AG08395 (cell line): ENCODE measurements around the gene FSIP1.

Source experiments
- DNase-seq: peaks from one replicate; pipeline ENCODE4 v3.0.0; 2012; ENCODE audit warnings: mixed read lengths, low spot score

FSIP1 gene

DNA sequence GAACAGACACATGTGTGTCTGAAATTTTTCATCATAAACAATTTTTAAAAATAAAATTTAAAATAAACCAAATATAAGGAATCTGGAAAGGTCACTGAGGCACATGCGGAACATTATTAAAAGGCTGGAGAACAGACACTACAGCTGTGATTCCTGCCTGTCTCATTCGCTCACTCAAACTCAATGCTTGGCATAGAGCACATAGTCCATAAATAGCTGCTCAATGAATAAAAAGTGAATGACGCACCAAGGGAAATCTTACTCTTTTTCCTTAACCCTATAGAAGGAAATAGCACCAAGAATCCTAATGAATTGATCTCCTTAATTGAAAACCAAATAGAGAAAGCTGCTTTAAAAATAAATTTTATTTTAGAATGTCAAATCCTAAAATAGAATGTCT, 98.4 kb downstream of the FSIP1 start:
- DNase-seq: no peak

DNA sequence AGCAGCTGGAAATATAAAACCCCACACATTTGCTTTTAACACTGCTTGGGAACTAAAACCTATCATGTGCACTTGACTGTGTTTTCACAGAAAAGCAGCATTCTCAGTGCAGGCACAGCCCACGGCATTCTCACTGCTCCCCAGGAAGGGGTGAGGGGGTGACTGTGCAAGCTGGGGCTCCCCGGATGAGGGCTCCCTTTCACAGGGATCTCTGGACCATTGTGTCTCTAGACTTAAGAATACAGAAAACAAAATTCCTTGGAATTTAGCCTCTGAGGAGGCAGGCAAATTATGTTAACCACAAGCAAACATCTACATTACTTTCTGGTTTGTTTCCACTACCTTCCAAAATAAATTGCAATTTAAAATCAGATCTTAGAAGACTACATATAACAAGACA, 100.3 kb downstream of the FSIP1 start:
- peak; percentile 37 for DNase-seq

DNA sequence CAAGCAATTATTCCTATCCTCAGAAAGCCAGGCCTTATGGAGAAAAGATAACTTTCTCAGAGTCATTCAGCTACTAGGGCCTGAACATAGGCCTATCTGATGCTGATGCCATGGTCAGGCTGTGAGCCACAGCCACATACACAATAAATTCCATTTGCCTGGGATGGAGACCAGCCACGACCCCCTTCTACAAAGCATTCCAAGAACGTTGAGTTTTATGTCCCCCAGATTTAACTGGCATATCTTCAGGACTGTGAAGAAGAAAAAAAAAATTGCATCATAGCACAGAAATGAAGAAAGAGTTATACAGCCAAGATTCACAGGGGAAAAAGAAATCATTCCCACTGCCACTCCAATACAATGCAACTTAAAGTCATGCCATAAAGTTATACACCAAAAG, 101.8 kb downstream of the FSIP1 start:
- peak; percentile 62 for DNase-seq

DNA sequence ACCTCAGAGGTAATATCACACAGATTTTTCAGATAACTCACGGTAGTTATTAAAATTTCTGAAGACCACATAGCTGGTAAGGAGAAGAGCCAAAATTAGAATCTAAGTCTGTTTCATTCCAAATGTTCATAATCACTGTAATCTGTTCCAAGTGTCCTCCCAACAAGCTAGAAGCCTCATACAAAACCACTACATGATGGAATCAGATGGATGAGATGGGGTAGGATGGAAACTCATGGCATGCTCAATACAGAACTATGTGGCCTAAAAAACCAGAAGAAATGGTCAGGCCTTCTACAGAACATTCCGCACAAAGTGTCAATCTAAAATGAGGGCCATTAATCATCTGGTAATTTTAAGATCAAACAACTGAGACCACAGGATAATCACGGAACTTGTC, 110.0 kb downstream of the FSIP1 start:
- DNase-seq: peak; percentile 35

DNA sequence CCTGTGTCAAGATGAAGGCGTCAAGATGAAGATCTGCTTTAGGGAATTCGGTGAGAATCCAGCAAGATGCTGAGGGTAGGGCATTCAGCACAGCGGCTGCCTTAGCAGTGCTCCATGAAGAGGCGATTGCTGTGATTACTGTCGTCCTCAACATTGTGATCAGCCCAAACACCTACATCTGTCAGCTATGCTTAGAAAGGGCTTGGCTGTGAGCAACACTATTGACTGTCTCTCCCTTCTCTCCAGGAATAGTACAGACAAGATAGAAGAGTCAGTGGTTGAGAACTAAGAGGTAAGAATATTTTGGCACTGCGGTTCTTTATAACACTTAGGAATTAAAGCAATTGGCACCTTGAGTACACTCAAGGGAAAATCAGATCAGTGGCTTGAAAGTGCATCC, 110.5 kb downstream of the FSIP1 start:
- DNase-seq: no peak

DNA sequence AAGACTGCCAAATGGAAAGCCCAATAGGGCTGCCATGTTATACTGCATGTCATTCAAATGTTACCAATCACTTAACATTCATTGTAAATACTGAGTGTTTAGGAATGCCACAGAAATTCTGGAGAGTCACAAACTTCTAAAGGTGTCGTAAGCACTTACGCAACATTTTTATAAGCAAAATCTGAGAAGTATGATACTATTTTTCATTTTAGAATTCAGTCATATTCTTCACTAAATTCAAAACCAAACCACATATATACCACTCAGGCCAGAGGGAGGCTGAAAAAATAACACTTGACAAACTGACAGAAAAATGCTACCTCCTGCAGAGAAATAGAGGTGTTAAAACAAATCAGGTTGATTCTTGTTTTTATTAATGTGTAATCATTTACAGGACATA, 112.0 kb downstream of the FSIP1 start:
- DNase-seq: no peak

DNA sequence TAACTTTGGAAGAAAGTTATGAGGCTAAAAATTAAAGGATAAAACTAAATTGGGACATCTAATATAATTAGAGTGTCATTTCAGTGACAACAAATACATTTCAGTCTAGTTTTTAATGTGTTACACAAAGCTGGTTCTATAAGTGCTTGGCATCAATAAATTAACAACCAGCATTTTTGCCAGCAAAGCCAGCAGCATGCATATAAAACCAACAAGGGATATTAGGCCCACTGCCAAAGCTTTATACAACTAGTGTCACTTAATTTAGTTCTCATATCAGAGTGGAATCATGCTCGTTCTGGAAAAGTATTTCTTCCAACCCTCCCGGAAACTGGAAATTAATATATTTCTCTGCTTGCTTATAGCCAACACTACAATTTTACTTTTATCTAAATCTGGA, 113.0 kb downstream of the FSIP1 start:
- DNase-seq: no peak

DNA sequence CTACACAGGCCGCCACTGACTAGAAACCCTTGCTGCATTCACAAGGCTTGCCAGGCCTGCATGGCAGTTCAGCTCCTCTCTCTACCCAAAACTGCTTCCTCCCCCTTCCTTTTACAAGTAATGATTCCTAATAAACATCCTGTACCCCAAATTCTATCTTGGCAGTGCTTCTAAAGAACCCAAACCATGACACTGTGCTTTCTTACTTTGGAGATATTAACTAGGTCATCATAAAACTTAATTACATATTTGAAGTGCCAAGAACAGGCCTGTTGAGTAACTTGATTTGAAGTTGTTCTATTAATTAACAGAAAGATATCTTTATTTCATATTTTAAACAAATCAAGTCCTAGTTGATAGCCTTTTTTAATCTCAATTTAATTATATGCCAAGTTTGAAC, 113.4 kb downstream of the FSIP1 start:
- DNase-seq: no peak

DNA sequence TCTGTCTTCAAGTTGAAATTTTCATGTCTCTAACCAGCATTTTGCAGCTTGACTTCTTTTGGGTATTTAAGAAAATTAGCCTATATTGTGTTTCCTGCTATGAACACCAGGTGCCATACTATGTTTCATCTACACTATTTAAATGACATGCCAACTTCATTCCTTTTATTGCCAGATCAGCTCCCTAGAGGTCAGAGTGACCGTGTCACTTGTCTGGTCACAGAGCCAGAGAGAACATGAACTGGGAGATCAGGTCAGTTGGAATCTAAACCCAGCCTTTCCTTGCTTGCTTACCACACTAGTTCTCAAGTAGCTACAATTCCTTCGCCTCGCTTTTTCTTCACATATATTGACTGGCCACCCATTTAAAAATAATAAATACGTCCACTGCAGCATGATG, 114.2 kb downstream of the FSIP1 start:
- no peak for DNase-seq

DNA sequence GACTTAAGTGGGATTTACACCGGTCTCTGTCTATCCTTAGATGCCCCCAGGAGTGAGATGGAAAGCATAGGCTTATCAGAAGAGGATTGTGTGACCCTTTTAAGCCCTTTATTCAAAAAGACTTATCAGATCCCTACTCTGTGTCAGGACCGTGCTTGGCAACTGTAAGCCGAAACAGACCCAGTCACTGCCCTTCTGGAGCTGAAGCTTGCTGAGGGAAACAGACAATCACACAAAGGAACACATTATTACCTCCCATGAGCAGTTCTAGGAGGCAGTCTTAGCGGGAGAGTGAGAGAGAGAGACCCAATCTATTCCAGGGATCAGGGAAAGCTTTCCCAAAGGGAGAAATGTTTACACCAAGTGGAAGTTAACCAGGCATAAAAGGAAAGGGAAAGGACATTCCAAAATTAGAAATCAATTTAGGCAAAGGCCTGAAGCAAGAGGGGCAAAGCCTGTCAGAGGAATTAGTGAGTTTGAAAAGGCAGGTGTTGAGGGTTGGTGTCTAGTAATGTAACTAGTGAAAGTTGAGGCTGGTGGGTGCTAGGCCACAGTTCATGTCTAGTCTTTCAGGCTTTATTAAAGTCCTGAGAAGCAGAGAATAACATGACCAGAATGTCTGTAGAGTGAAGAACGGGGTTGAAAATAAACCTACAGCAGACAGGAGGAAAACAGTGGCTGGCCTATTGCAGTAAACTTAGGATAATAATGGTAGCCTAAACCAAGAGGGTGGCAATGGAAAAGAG, 115.1 kb downstream of the FSIP1 start:
- DNase-seq: no peak

DNA sequence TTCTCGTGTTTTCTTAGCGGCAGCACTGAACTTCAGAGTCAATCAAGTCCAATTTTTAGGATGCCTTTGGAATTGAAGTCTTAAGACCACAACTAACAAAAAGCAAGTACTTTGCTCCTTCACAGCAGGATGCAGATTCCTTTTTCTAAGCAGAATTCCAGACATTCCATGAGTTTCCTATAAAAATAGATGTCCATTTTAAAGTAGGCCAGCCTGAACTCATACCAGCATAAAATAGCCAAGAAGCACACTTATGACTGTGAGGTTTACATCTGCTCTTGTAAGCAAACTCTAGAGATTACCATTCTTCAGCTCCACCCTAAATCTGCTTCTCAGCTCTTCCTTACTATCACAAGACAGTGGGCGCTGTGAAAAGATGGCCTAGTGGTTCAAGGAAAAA, 116.0 kb downstream of the FSIP1 start:
- peak; percentile 10 for DNase-seq

DNA sequence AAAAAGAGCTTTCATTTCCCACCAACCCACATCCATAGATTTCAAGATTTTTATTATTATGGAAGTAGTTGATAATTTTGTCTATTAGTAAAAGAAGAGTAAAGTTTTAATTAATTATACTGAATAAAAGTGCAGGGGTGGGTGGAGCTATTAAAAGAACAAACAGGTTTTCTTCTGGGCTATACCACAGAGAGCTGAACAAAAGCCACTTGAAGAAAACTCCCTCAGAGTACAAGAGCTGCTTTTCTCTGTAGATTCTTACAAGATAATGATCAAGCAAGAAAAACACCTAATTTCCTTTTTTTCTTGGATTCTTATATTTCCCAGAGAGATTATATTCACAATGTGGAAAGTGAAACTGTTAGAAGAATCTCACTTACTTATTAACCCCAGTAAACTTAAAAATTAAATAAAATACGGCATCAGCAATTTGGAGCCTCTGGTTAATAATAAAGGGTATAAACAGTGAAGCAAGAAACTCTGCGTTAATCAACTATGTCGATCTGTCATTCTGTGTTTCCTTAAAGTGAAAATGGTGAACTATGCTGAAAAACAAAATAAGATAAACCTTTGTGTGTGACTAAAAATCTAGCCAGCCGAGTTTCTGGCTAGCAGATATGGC, 116.9 kb downstream of the FSIP1 start:
- no peak for DNase-seq

DNA sequence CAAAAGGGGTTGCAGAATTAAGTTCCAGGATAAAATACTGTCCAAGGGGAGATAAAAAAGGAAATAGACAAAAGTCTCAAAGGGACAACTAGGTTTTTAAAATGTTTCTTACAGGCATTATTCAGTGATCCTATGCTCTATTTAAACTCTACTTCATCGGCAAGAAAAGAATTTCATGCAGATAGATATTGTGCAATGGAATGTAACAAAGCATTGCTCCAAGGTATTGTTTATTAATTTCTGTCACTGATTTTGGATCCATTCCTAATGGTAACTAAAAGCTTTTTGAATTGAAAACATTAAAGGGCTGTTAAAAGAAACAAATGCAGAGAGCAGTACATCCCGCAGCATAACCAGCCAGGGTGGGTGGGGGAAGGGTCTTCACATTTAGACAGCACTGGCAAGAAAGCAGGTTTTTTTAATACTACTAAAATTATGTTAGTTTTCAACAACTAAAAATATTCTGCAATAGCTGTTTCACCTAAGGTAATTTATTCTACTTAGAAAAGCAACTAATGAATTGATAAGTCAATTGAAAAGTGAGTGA, 118.9 kb downstream of the FSIP1 start:
- DNase-seq: no peak

DNA sequence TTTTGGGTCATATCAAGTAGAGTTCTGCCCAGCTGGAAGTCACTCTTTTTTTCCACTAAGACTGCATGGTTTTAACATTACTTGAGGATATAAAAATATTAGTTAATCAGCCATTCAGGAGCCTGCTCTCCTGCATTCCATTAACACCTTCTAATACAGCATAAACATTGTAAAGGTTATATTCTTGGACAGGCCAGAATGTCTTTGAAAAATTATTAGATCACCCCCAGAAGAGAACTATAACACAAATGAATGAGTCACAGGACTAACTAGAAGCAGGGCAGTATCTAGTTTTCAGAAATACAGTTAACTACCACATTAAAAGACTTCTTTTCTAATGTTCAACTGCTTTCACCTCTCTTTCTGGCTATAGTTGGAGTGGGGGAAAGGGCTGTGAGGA, 120.9 kb downstream of the FSIP1 start:
- peak; percentile 9 for DNase-seq

DNA sequence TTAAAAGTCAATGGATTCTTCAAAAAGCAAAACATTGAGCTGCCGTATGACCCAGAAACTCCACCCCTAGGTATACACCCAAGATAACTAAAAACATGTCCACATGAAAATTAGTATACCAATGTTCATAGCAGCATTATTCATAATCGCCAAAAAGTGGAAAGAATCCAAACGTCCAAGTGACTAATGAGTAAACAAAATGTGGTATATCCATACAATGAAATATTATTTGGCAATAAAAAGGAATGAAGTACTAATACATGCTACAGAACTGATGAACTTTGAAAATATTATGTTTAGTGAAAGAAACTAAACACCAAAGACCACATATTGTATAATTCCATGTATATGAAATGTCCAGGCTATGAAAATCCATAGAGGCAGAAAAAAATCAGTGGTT, 123.9 kb downstream of the FSIP1 start:
- no peak for DNase-seq

DNA sequence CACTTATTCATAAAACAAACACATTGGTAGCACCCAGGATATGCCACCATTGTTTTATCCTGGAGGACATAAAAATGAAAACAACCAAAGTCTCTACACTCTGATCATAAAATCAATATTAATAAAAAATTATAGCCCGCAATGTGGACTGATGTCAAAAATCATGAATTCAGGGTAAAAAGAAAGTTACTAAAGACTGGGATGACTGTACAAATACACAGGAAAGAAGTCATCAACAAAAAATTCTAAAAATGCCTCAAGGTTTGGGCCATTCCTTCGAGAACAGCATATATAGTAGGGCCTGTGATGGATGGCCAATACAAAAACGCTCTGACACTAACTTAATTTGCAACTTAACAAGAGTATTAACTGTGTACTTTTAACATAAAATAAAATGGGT, 125.0 kb downstream of the FSIP1 start:
- peak; percentile 69 for DNase-seq

DNA sequence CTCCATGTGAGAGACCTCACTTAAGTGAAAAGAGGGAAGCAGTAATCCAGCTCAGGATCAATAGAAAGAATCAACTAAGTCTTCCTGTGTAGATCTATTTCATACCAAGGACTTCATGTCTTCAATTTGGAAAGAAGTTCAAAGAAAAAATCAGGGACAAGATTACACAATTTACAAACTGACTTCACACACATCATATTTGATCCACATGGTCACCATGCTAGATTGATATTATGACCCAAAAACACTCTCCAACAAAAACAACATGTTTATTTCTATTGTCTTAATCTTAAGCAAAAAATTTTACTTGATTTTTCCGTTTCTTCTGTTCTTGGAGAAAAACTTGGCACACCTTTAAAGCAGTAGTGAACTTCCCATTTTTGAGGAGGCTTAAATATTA, 125.5 kb downstream of the FSIP1 start:
- DNase-seq: no peak

DNA sequence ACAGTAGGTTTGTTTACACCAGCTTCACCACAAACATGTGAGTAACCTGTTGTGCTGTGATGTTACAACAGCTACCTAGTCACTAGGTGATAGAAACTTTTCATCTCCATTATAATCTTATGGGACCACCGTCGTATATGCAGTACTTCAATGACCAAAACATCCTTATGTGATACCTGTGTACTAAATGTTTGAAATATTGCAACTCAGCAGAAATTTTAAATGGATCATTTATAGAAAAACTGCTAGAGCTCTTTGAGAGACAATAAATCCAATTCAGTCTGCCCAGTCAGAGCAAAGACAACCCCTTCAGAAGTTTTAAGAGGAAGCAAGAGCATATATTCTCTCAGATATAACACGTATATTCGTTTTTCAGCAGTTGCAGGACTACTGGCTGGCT, 128.3 kb downstream of the FSIP1 start:
- DNase-seq: no peak

DNA sequence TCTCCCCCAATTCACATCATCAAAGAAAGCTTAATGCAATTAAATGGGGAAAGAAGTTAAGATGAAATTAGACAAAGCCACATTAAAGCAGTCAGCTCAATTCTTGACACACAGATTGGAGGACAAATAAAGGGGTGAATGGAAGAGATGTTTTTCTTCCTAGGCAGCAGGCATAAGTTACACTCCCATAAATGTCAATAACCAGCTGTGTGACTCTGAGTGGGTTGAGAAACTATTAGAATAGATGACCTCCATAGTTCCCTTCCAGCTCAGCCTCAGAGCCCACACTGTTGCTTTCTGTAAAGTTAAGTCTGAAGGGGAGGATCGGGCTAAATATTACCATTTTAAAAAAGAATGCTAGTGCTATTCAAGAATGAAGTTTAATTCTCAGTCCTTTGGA, 130.8 kb downstream of the FSIP1 start:
- no peak for DNase-seq

DNA sequence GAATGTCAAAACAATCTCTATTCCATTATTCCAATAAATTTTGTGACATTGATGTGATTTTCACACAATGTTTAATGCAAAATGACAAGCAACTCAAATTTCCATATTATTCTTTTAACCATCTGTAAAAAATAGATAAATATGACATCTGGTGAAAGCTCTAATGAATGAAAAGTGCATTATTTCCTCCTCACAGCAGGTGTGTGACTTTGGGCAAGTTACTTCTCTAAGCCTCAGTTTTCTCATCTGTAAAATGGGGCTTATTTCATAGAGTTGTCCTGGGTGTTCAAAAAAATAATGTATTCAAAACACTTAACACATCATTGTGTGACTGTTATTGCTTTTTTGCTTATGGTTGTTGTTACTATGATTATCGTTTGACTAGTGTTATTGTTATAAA, 131.3 kb downstream of the FSIP1 start:
- DNase-seq: no peak

DNA sequence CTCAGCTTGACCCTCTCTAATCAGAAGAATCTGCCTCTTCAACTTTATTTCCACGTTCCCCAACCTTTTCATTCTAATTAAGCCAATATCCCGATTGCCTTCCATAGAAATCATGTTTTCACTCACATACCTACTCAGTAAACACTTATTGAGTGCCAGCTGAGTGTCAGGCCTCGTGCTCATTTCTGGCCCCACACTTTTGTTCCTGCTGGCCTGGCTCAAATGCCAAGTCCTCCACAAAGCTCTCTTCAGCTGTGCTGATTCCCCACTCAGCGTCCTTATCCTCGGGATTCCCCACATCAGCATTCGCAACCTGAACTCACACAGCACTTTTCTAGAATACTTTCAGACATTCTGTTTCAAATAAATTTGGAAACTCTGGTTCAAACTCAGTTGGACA, 132.9 kb downstream of the FSIP1 start:
- DNase-seq: no peak

DNA sequence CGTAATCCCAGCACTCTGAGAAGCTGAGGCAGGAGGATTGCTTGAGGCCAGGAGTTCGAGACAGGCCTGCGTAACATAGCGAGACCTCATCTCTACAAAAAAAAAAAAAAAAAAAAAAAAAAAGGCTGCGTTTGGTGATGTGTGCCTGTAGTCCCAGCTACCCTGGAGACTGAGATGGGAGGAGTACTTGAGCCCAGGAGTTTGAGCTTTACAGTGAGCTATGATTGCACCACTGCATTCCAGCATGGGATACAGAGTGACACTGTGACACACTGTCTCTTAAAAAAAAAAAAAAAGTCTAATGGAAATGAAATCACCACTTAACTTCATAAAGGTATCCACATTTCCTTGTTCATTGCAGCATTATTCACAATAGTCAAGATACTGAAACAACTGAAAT, 136.2 kb downstream of the FSIP1 start:
- no peak for DNase-seq

DNA sequence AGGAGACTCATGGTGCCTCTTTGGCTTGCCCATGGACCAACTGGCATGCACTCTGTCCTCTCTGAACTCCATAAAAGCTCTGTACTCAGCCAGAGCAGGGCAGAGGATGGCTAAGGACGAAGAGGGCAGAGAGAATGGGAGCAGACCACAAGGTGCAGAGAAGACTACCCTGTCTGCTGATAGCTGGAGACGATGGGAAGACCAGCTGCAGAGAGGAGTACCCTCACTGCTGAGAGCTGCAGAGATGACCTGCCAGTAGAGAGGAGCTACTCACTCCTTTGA, 136.7 kb downstream of the FSIP1 start:
- DNase-seq: no peak
